Fibroblast of lung (primary cell): ENCODE results near the gene PCMTD2.

Experiments used
- EZH2 ChIP-seq: IDR thresholded peaks from 2 replicates; pipeline ENCODE4 v1.5.1; 2012; ENCODE audit warnings: low read length, control low read depth, mild to moderate bottlenecking; ENCODE audit errors: missing control alignments
- TF ChIP-seq, protein P1 (sequence below), 2 donors: IDR thresholded peaks in 1 of 2; conservative IDR thresholded peaks in 1 of 2; 1 replicate in 1 of 2; 2 replicates in 1 of 2; pipeline ENCODE4 v1.5.1; 2011 to 2012; ENCODE audit warnings: low read length in 2 of 2, control low read depth in 1 of 2, inconsistent platforms in 1 of 2, low read depth in 1 of 2, mild to moderate bottlenecking in 1 of 2

DNA sequence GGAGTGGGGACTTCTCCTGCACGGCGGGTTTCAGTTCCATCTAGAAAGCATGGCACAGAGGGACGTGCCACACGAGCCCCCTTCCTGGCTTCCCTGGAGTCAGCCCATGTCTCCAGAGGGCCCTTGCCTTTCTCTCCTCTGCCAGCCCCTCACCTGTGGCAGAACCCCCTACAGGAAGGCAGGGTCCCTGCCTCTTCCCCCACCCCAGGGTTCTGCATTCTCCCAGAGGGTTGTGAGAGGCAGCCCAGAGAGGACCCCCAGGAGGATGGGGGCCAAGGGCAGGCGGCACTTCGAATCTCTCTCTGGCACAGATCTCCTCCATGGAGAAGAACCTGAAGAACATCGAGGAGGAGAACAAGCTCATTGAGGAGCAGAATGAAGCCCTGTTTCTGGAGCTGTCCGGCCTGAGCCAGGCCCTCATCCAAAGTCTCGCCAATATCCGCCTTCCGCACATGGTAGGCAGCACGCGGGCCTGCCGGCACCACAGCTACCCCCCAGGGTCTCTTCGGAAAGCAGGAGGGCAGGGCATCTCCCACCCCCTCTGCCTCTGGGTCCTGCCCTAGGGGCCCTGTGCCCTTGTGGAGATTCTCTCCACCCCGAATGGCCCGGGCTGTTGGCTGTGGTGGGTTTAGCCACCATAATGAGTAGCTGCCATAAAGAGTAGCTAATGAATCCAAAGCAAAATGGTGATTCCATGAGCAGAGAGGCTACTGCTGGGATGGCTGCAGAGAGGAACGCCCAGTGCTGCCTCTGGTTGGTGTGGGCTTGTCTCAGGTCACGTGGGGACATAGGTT, 15.9 kb upstream of the PCMTD2 start:
- TF ChIP-seq, protein P1, sequence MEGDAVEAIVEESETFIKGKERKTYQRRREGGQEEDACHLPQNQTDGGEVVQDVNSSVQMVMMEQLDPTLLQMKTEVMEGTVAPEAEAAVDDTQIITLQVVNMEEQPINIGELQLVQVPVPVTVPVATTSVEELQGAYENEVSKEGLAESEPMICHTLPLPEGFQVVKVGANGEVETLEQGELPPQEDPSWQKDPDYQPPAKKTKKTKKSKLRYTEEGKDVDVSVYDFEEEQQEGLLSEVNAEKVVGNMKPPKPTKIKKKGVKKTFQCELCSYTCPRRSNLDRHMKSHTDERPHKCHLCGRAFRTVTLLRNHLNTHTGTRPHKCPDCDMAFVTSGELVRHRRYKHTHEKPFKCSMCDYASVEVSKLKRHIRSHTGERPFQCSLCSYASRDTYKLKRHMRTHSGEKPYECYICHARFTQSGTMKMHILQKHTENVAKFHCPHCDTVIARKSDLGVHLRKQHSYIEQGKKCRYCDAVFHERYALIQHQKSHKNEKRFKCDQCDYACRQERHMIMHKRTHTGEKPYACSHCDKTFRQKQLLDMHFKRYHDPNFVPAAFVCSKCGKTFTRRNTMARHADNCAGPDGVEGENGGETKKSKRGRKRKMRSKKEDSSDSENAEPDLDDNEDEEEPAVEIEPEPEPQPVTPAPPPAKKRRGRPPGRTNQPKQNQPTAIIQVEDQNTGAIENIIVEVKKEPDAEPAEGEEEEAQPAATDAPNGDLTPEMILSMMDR (conservative IDR thresholded peaks at IDR 0.05 in 1 of 2, IDR thresholded peaks at IDR 0.05 in 1 of 2; ENCODE audit: low read depth in 1 of 2, low read length in 2 of 2) = no peak
- no peak for TF ChIP-seq EZH2
